ENCODE results near the gene GGCT. TPM values are rescaled to one million over a fixed set of nuclear protein-coding genes. Genes with fewer than 3 reads are reported as not detected.

The GGCT gene
- polyA plus RNA-seq, 3 donors = 7.6 to 18.1 (median 10.7) TPM

- peaks cover 0 to 26% of the 10 kb centered on the region in 2 donors for H3K36me3 ChIP-seq (replicated peaks in 1 of 2; ENCODE audit: control insufficient read depth in 1 of 2, insufficient read depth in 2 of 2, low read length in 2 of 2)
- no peak overlapping the region for H3K4me3 ChIP-seq (replicated peaks in 1 of 3; ENCODE audit: low read depth in 2 of 3, low read length in 3 of 3)
- H3K9me3 ChIP-seq (replicated peaks in 1 of 2; ENCODE audit: control insufficient read depth in 1 of 2, insufficient read depth in 1 of 2, low read length in 2 of 2) = no peaks in the 10 kb centered on the region
- no peak overlapping the region for H2AFZ ChIP-seq (ENCODE audit: insufficient read depth, low read depth, low read length, poor library complexity, severe bottlenecking)
- no peak for TF ChIP-seq CTCF (IDR thresholded peaks at IDR 0.05)
- no peak overlapping the region for H3K27ac Mint-ChIP-seq
- no peak overlapping the region for H3K4me2 ChIP-seq (replicated peaks; ENCODE audit: extremely low read depth, low read length, poor library complexity, severe bottlenecking)
- H3K79me2 ChIP-seq (ENCODE audit: insufficient read depth, low read length) = no peaks in the 10 kb centered on the region
- intact Hi-C loops (cut with micrococcal nuclease) = loop anchor here in 1 of 2 donors (10.0 kb wide), 1 partner anchor 1334 kb away; no protein-coding TSS in a partner anchor
- peaks cover 22 to 29% of the 10 kb centered on the region in 2 donors for H3K36me3 Mint-ChIP-seq
- H3K4me1 ChIP-seq (ENCODE audit: control insufficient read depth in 1 of 2, insufficient read depth in 2 of 2, low read length in 2 of 2) = peaks cover 22 to 23% of the 10 kb centered on the region in 2 donors
- H3K27me3 Mint-ChIP-seq (ENCODE audit: low read depth in 3 of 3) = peaks cover 0 to 7% (median 3%) of the 10 kb centered on the region in 3 donors
- H3K27me3 ChIP-seq (ENCODE audit: control insufficient read depth in 2 of 2, insufficient read depth in 2 of 2, low read length in 2 of 2) = no peaks in the 10 kb centered on the region
- no peak overlapping the region for H3K27ac ChIP-seq (ENCODE audit: low read depth in 1 of 2, low read length in 2 of 2)
- peaks cover 5% of the 10 kb centered on the region for H4K20me1 ChIP-seq (ENCODE audit: insufficient read depth, low read length)
- H3K4me3 Mint-ChIP-seq = no peak overlapping the region
- no peak for DNase-seq
- no CpG with 5 or more reads among the region's 3 CpGs for WGBS (ENCODE audit: insufficient coverage)
- no peak overlapping the region for H3K9ac ChIP-seq (ENCODE audit: insufficient read depth, low read length, poor library complexity, severe bottlenecking)
- H3K4me1 Mint-ChIP-seq = peaks cover 27% of the 10 kb centered on the region
- H3K9me3 Mint-ChIP-seq = no peaks in the 10 kb centered on the region
Measured at GRCh38 chr7:30519122-30519521, 14.5 kb upstream of the GGCT start.

GRCh38 chr7:30515761-30516160 lies 11.1 kb upstream of the GGCT start:
- H3K36me3 ChIP-seq (replicated peaks in 1 of 2; ENCODE audit: control insufficient read depth in 1 of 2, insufficient read depth in 2 of 2, low read length in 2 of 2) = peaks cover 0 to 24% of the 10 kb centered on the region in 2 donors
- no peak overlapping the region for H3K27ac Mint-ChIP-seq
- H3K27me3 ChIP-seq (ENCODE audit: control insufficient read depth in 2 of 2, insufficient read depth in 2 of 2, low read length in 2 of 2) = no peaks in the 10 kb centered on the region
- H3K79me2 ChIP-seq (ENCODE audit: insufficient read depth, low read length) = no peaks in the 10 kb centered on the region
- H3K9ac ChIP-seq (ENCODE audit: insufficient read depth, low read length, poor library complexity, severe bottlenecking) = no peak overlapping the region
- H3K4me3 Mint-ChIP-seq = no peak overlapping the region
- intact Hi-C loops (cut with micrococcal nuclease) = loop anchor here in 1 of 2 donors (10.0 kb wide), 1 partner anchor 1331 kb away; no protein-coding TSS in a partner anchor
- no peak overlapping the region for H3K27ac ChIP-seq (ENCODE audit: low read depth in 1 of 2, low read length in 2 of 2)
- DNase-seq = no peak
- H3K4me1 ChIP-seq (ENCODE audit: control insufficient read depth in 1 of 2, insufficient read depth in 2 of 2, low read length in 2 of 2) = peaks cover 9% of the 10 kb centered on the region in 2 donors
- WGBS (ENCODE audit: insufficient coverage) = no CpG with 5 or more reads among the region's 2 CpGs
- H4K20me1 ChIP-seq (ENCODE audit: insufficient read depth, low read length) = peaks cover 3% of the 10 kb centered on the region
- H3K4me1 Mint-ChIP-seq = peaks cover 11% of the 10 kb centered on the region
- H3K9me3 ChIP-seq (replicated peaks in 1 of 2; ENCODE audit: control insufficient read depth in 1 of 2, insufficient read depth in 1 of 2, low read length in 2 of 2) = no peaks in the 10 kb centered on the region
- H3K9me3 Mint-ChIP-seq = no peaks in the 10 kb centered on the region
- no peak for TF ChIP-seq CTCF (IDR thresholded peaks at IDR 0.05)
- peaks cover 0 to 3% (median 3%) of the 10 kb centered on the region in 3 donors for H3K27me3 Mint-ChIP-seq (ENCODE audit: low read depth in 3 of 3)
- H2AFZ ChIP-seq (ENCODE audit: insufficient read depth, low read depth, low read length, poor library complexity, severe bottlenecking) = no peak overlapping the region
- no peak overlapping the region for H3K4me3 ChIP-seq (replicated peaks in 1 of 3; ENCODE audit: low read depth in 2 of 3, low read length in 3 of 3)
- peaks cover 16 to 21% of the 10 kb centered on the region in 2 donors for H3K36me3 Mint-ChIP-seq
- H3K4me2 ChIP-seq (replicated peaks; ENCODE audit: extremely low read depth, low read length, poor library complexity, severe bottlenecking) = no peak overlapping the region

All from CD14-positive monocyte (primary cell).